ENCODE results near the gene EXOC4.

- TF ChIP-seq CTCF (CRISPR knock-in tag; IDR thresholded peaks at IDR 0.05) (no peak), ETS1 (CRISPR knock-in tag; IDR thresholded peaks at IDR 0.05) (no peak), THAP11 (CRISPR knock-in tag; IDR thresholded peaks at IDR 0.05) (no peak), ZNF441 (CRISPR knock-in tag; IDR thresholded peaks at IDR 0.05; ENCODE audit: borderline replicate concordance) (no peak), MLX (CRISPR knock-in tag; IDR thresholded peaks at IDR 0.05) (no peak), ZNF678 (CRISPR knock-in tag; IDR thresholded peaks at IDR 0.05) (no peak), SMARCE1 (IDR thresholded peaks at IDR 0.05; ENCODE audit: borderline replicate concordance) (no peak)
Observed at GRCh38 chr7:134101716-134102115, 848.8 kb downstream of the EXOC4 start.

Data from HepG2 (cell line).